Fibroblast of lung (primary cell): ENCODE data around the gene OXT.

Experiments
- EZH2 ChIP-seq: IDR thresholded peaks from 2 replicates; pipeline ENCODE4 v1.5.1; 2012; ENCODE audit warnings: low read length, control low read depth, mild to moderate bottlenecking; ENCODE audit errors: missing control alignments
- TF ChIP-seq, protein P1 (sequence below), 2 donors: IDR thresholded peaks in 1 of 2; conservative IDR thresholded peaks in 1 of 2; 1 replicate in 1 of 2; 2 replicates in 1 of 2; pipeline ENCODE4 v1.5.1; 2011 to 2012; ENCODE audit warnings: low read length in 2 of 2, control low read depth in 1 of 2, inconsistent platforms in 1 of 2, low read depth in 1 of 2, mild to moderate bottlenecking in 1 of 2

DNA sequence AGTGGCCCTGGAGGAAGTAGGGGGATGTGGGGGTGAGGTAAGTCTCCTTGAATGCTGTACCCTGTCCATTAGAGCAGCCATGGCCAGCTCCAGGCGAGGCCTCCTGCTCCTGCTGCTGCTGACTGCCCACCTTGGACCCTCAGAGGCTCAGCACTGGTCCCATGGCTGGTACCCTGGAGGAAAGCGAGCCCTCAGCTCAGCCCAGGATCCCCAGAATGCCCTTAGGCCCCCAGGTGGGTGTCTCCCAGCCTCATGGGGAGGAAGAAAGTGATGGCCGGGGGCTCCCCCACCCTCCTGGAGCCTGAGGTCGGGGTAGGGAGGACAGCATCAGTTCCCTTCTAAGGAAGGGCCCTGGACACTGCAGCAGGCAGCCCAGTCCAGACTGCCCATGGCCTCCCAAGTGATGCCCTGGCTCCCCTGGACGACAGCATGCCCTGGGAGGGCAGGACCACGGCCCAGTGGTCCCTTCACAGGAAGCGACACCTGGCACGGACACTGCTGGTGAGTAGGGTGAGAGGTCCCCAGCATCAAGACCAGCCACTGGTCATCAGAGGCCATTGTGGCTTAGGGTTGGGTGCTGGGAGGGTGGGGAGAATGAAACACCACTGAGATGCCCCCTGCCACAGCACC, 27.0 kb upstream of the OXT start:
- no peak for TF ChIP-seq EZH2
- TF ChIP-seq, protein P1, sequence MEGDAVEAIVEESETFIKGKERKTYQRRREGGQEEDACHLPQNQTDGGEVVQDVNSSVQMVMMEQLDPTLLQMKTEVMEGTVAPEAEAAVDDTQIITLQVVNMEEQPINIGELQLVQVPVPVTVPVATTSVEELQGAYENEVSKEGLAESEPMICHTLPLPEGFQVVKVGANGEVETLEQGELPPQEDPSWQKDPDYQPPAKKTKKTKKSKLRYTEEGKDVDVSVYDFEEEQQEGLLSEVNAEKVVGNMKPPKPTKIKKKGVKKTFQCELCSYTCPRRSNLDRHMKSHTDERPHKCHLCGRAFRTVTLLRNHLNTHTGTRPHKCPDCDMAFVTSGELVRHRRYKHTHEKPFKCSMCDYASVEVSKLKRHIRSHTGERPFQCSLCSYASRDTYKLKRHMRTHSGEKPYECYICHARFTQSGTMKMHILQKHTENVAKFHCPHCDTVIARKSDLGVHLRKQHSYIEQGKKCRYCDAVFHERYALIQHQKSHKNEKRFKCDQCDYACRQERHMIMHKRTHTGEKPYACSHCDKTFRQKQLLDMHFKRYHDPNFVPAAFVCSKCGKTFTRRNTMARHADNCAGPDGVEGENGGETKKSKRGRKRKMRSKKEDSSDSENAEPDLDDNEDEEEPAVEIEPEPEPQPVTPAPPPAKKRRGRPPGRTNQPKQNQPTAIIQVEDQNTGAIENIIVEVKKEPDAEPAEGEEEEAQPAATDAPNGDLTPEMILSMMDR (conservative IDR thresholded peaks at IDR 0.05 in 1 of 2, IDR thresholded peaks at IDR 0.05 in 1 of 2; ENCODE audit: low read depth in 1 of 2, low read length in 2 of 2): no peak
